HCT116 (cell line): ENCODE results near the gene ALDH8A1. TPM values are rescaled to one million over a fixed set of nuclear protein-coding genes. Genes with fewer than 3 reads are reported as not detected.

Experiments used
- ATAC-seq: fragments of 200-7000 bp; cut with Tn5 transposase; 2 replicates; pipeline ENCODE4 v1.9.1; 2020; ENCODE audit warnings: mild to moderate bottlenecking, moderate library complexity
- BruUV-seq: library from RNA; stranded (reverse); fragments of 400-500 nt; replicated peaks from 2 replicates; lab custom pipeline; 2021; lab: Mats Ljungman, UMichigan
- CTCF ChIA-PET: fragments of 300-600 bp; sonication (Branson Sonifier 250); formaldehyde crosslinking; loops from one replicate; lab custom pipeline; 2021; ENCODE audit warnings: antibody characterized with exemption; lab: Charles Lee
- POLR2A ChIA-PET: fragments of 300-600, 350-600 bp; sonication (Branson Sonifier 250); formaldehyde crosslinking; loops from one replicate; lab custom pipeline; 2021; ENCODE audit warnings: antibody characterized with exemption; lab: Charles Lee
- RAD21 ChIA-PET, 2 experiments: fragments of 300-600 bp; sonication (Branson Sonifier 250); formaldehyde crosslinking; loops; one replicate each; lab custom pipeline; 2023; ENCODE audit warnings: low total read pairs in 2 of 2; ENCODE audit not compliant: uncharacterized antibody in 2 of 2, unreplicated experiment in 2 of 2, low non-redundant PET in 1 of 2; lab: Charles Lee
- DNase-seq: peaks from one replicate; pipeline ENCODE4 v3.0.0-alpha.2; 2010; ENCODE audit warnings: low read depth, low spot score
- H2AFZ ChIP-seq: fragments of 200-600 bp; shearing (Covaris generic), sonication (generic); 2 replicates; pipeline ENCODE4 v1.6.1; 2017; ENCODE audit warnings: low read depth, mixed run types, mixed read lengths, antibody characterized with exemption, low read length; ENCODE audit not compliant: poor library complexity, severe bottlenecking
- H3K27ac ChIP-seq: 2 replicates; pipeline ENCODE4 v1.5.1; 2012; ENCODE audit warnings: low read depth, low read length
- H3K27me3 ChIP-seq: fragments of 200-600 bp; sonication (generic); 2 replicates; pipeline ENCODE4 v1.6.1; 2016; ENCODE audit warnings: mixed run types, low read length, mixed read lengths; ENCODE audit not compliant: insufficient read depth
- H3K36me3 ChIP-seq, 2 experiments: fragments of 200-500 bp in 1 of 2; fragments of 200-600 bp in 1 of 2; sonication (Bioruptor generic) in 1 of 2; sonication (generic) in 1 of 2; 2 replicates each; pipeline versions ENCODE4 v1.5.1 to v1.6.1; 2014 to 2016; ENCODE audit warnings: low read length in 2 of 2, inconsistent platforms in 1 of 2, mixed read lengths in 1 of 2, mixed run types in 1 of 2; ENCODE audit not compliant: insufficient read depth in 2 of 2, control insufficient read depth in 1 of 2
- H3K4me1 ChIP-seq, 2 experiments: fragments of 200-600 bp in 1 of 2; sonication (generic) in 1 of 2; 2 replicates each; pipeline versions ENCODE4 v1.5.1 to v1.6.1; 2012 to 2017; ENCODE audit warnings: low read length in 2 of 2, inconsistent platforms in 1 of 2, mild to moderate bottlenecking in 1 of 2, mixed read lengths in 1 of 2, mixed run types in 1 of 2, moderate library complexity in 1 of 2; ENCODE audit not compliant: insufficient read depth in 2 of 2, control insufficient read depth in 1 of 2
- H3K4me2 ChIP-seq: fragments of 200-600 bp; sonication (generic); 2 replicates; pipeline ENCODE4 v1.6.1; 2017; ENCODE audit warnings: mixed run types, low read length, mixed read lengths
- H3K4me3 ChIP-seq, 2 experiments: fragments of 200-600 bp in 1 of 2; sonication (generic) in 1 of 2; replicated peaks in 1 of 2; 2 replicates each; pipeline ENCODE4 v1.5.1; 2011 to 2016; ENCODE audit warnings: low read length in 2 of 2, control low read depth in 1 of 2, low read depth in 1 of 2, mild to moderate bottlenecking in 1 of 2, mixed read lengths in 1 of 2, mixed run types in 1 of 2
- H3K79me2 ChIP-seq: fragments of 200-600 bp; sonication (generic); 2 replicates; pipeline ENCODE4 v1.6.1; 2017; ENCODE audit warnings: mild to moderate bottlenecking, mixed run types, low read length, moderate library complexity, mixed read lengths; ENCODE audit not compliant: insufficient read depth
- H3K9ac ChIP-seq: fragments of 200-600 bp; sonication (generic); 2 replicates; pipeline ENCODE4 v1.6.1; 2016; ENCODE audit warnings: low read length, mixed read lengths
- H3K9me2 ChIP-seq: fragments of 200-600 bp; sonication (generic), shearing (Covaris generic); 2 replicates; pipeline ENCODE4 v1.6.1; 2017; ENCODE audit warnings: mixed run types, mild to moderate bottlenecking, moderate library complexity; ENCODE audit not compliant: insufficient read depth
- H3K9me3 ChIP-seq, 2 experiments: fragments of 200-500 bp in 1 of 2; fragments of 200-600 bp in 1 of 2; sonication (Bioruptor generic) in 1 of 2; sonication (generic) in 1 of 2; 2 replicates each; pipeline ENCODE4 v1.6.1; 2014 to 2017; ENCODE audit warnings: low read length in 2 of 2, mixed read lengths in 2 of 2, inconsistent platforms in 1 of 2, low read depth in 1 of 2, mild to moderate bottlenecking in 1 of 2, mixed run types in 1 of 2, moderate library complexity in 1 of 2; ENCODE audit not compliant: control insufficient read depth in 1 of 2, insufficient read depth in 1 of 2
- H4K20me1 ChIP-seq: fragments of 200-600 bp; sonication (generic), shearing (Covaris generic); 2 replicates; pipeline ENCODE4 v1.6.1; 2017; ENCODE audit warnings: mixed run types, mild to moderate bottlenecking, moderate library complexity; ENCODE audit not compliant: insufficient read depth
- CBX3 ChIP-seq: IDR thresholded peaks from 2 replicates; pipeline ENCODE4 v1.6.1; 2012; ENCODE audit warnings: low read depth
- CEBPB ChIP-seq: IDR thresholded peaks from 2 replicates; pipeline ENCODE4 v1.6.1; 2012; ENCODE audit warnings: low read depth
- EGR1 ChIP-seq: IDR thresholded peaks from 2 replicates; pipeline ENCODE4 v1.6.1; 2012; ENCODE audit warnings: low read depth
- ELF1 ChIP-seq: IDR thresholded peaks from 2 replicates; pipeline ENCODE4 v1.6.1; 2012; ENCODE audit warnings: low read depth, borderline replicate concordance
- EZH2 ChIP-seq: fragments of 200-600 bp; sonication (generic); IDR thresholded peaks from 2 replicates; pipeline ENCODE4 v1.6.1; 2017; ENCODE audit warnings: antibody characterized with exemption, mixed run types
- EZH2phosphoT487 ChIP-seq: fragments of 200-600 bp; IDR thresholded peaks from 2 replicates; pipeline ENCODE4 v1.6.1; 2018; ENCODE audit warnings: antibody characterized with exemption, borderline replicate concordance
- POLR2AphosphoS5 ChIP-seq: IDR thresholded peaks from 2 replicates; pipeline ENCODE4 v1.6.1; 2011; ENCODE audit warnings: mild to moderate bottlenecking, low read depth, low read length, moderate library complexity
- REST ChIP-seq: IDR thresholded peaks from 2 replicates; pipeline ENCODE4 v1.6.1; 2012; ENCODE audit warnings: low read depth
- SIN3A ChIP-seq: IDR thresholded peaks from 2 replicates; pipeline ENCODE4 v1.6.1; 2012; ENCODE audit warnings: low read depth
- TCF7L2 ChIP-seq: IDR thresholded peaks from 2 replicates; pipeline ENCODE4 v1.7.0; 2011; ENCODE audit warnings: borderline replicate concordance, inconsistent platforms; ENCODE audit not compliant: insufficient read depth, insufficient read length; ENCODE audit errors: extremely low read depth
- YY1 ChIP-seq: IDR thresholded peaks from 2 replicates; pipeline ENCODE4 v1.6.1; 2011; ENCODE audit warnings: low read length, low read depth, moderate library complexity, mild to moderate bottlenecking; ENCODE audit not compliant: insufficient replicate concordance; ENCODE audit errors: extremely low read depth
- ZBTB33 ChIP-seq: IDR thresholded peaks from 2 replicates; pipeline ENCODE4 v1.6.1; 2011; ENCODE audit warnings: mild to moderate bottlenecking, low read length, moderate library complexity; ENCODE audit not compliant: insufficient replicate concordance; ENCODE audit errors: extremely low read depth
- ZFX ChIP-seq: fragments of 450-650 bp; IDR thresholded peaks from 2 replicates; pipeline ENCODE4 v1.6.1; 2017
- ZNF274 ChIP-seq: fragments of 200-500 bp; sonication (Bioruptor generic); IDR thresholded peaks from 2 replicates; pipeline ENCODE4 v1.6.1; 2014; ENCODE audit warnings: mild to moderate bottlenecking, low read depth, low read length, inconsistent platforms
- intact Hi-C: fragments of 100-400 bp; cut with micrococcal nuclease; formaldehyde crosslinking; loops from 2 replicates; pipeline ENCODE4 v1.10.0; 2022
- total RNA-seq: library from RNA; stranded (reverse); gene quantifications from one replicate; pipeline ENCODE4 v1.2.1, GENCODE V29; 2021; ENCODE audit not compliant: unreplicated experiment
- TF ChIP-seq, protein P1 (sequence below): IDR thresholded peaks from 2 replicates; pipeline ENCODE4 v1.6.1; 2012
- TF ChIP-seq, protein P2 (sequence below), 3 experiments: fragments of 200-600 bp in 1 of 3; sonication (generic) in 1 of 3; IDR thresholded peaks in 2 of 3; conservative IDR thresholded peaks in 1 of 3; 2 replicates each; pipeline ENCODE4 v1.5.1; 2012 to 2017; ENCODE audit warnings: low read depth in 2 of 3, low read length in 2 of 3, antibody characterized with exemption in 1 of 3, borderline replicate concordance in 1 of 3, control low read depth in 1 of 3, mild to moderate bottlenecking in 1 of 3, mixed read lengths in 1 of 3, mixed run types in 1 of 3, moderate library complexity in 1 of 3; ENCODE audit not compliant: insufficient read depth in 1 of 3

ALDH8A1 gene
- total RNA-seq, 1 experiment from 2014 or later = 1.4 TPM

GRCh38 chr6:134880487-134881190 is 69.3 kb downstream of the ALDH8A1 start:
- no peak overlapping the region for H2AFZ ChIP-seq
- no peaks in the 10 kb centered on the region for H4K20me1 ChIP-seq
- ChIA-PET CTCF (interaction anchor here (0.8 to 2.9 kb wide), 2 partner anchors 707 to 756 kb away, joined by 3 to 10 read pairs; no protein-coding TSS in a partner anchor), POLR2A (interaction anchor here (1.1 kb wide), 1 partner anchor 707 kb away, joined by 5 read pairs; no protein-coding TSS in a partner anchor), RAD21 (no interaction called here)
- BruUV-seq = no TSS peak
- no peaks in the 10 kb centered on the region for H3K9me2 ChIP-seq
- H3K9ac ChIP-seq = no peak overlapping the region
- H3K79me2 ChIP-seq = no peaks in the 10 kb centered on the region
- intact Hi-C loops = loop anchor here (5.0 kb wide), 1 partner anchor 238 kb away; no protein-coding TSS in a partner anchor
- TF ChIP-seq ZBTB33 (no peak), CBX3 (no peak), REST (no peak), EGR1 (no peak), EZH2 (no peak), EZH2phosphoT487 (no peak), POLR2AphosphoS5 (no peak), ZNF274 (no peak), ZFX (no peak), TCF7L2 (no peak), CEBPB (no peak), ELF1 (no peak), YY1 (no peak), SIN3A (no peak)
- TF ChIP-seq, protein P1, sequence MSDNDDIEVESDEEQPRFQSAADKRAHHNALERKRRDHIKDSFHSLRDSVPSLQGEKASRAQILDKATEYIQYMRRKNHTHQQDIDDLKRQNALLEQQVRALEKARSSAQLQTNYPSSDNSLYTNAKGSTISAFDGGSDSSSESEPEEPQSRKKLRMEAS = no peak
- TF ChIP-seq, protein P2, sequence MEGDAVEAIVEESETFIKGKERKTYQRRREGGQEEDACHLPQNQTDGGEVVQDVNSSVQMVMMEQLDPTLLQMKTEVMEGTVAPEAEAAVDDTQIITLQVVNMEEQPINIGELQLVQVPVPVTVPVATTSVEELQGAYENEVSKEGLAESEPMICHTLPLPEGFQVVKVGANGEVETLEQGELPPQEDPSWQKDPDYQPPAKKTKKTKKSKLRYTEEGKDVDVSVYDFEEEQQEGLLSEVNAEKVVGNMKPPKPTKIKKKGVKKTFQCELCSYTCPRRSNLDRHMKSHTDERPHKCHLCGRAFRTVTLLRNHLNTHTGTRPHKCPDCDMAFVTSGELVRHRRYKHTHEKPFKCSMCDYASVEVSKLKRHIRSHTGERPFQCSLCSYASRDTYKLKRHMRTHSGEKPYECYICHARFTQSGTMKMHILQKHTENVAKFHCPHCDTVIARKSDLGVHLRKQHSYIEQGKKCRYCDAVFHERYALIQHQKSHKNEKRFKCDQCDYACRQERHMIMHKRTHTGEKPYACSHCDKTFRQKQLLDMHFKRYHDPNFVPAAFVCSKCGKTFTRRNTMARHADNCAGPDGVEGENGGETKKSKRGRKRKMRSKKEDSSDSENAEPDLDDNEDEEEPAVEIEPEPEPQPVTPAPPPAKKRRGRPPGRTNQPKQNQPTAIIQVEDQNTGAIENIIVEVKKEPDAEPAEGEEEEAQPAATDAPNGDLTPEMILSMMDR (IDR thresholded peaks at IDR 0.05 in 2 of 3, conservative IDR thresholded peaks at IDR 0.05 in 1 of 3; ENCODE audit: borderline replicate concordance in 1 of 3, insufficient read depth in 1 of 3, low read depth in 2 of 3, low read length in 2 of 3) = no peak
- H3K27me3 ChIP-seq = no peaks in the 10 kb centered on the region
- DNase-seq (no peak), ATAC-seq (no peak)
- no peak overlapping the region for H3K4me3 ChIP-seq
- H3K4me2 ChIP-seq = no peak overlapping the region
- no peaks in the 10 kb centered on the region for H3K36me3 ChIP-seq
- 0 out of 4 replicates have a peak, but pooled peaks cover 0 to 3% of the 10 kb centered on the region in 2 experiments for H3K4me1 ChIP-seq
- no peak overlapping the region for H3K27ac ChIP-seq
- peaks cover 0 to 2% of the 10 kb centered on the region in 2 experiments; a peak in 1 of 4 replicates for H3K9me3 ChIP-seq
